GM19328 (cell line): ENCODE measurements around the gene TMEM184A.
"Not testable (repeated sequence)": the region's sequence is repeated elsewhere in the genome, so short reads cannot be mapped to it uniquely, and the experiment has no call there.

Source experiments
- ATAC-seq: cut with Tn5 transposase; IDR thresholded peaks from one replicate; pipeline ENCODE4 v1.9.1; 2021; ENCODE audit warnings: mild to moderate bottlenecking, moderate library complexity; ENCODE audit not compliant: unreplicated experiment

Gene TMEM184A

DNA sequence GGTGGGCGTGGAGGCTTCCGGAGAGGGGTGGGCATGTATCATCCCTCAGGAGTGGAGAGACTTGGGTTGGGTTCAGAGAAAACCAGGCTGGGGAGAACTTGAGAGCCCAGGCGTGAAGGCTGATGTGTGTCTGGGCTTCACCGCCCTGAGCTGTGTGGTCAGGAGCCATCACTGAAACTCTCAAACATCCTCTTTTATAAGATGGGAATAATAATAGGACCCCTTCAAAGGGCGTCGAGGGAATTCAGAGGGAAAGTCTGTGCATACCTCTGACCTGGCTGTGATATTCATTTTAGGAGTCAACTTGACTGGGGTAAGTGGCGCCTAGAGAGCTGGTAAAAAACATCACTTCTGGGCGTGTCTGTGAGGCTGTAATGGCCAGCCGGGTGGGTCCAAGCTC is 34.9 kb upstream of the TMEM184A start:
- no peak for ATAC-seq

GRCh38 chr7:1590476-1590875 is 34.5 kb upstream of the TMEM184A start:
- no peak for ATAC-seq

DNA sequence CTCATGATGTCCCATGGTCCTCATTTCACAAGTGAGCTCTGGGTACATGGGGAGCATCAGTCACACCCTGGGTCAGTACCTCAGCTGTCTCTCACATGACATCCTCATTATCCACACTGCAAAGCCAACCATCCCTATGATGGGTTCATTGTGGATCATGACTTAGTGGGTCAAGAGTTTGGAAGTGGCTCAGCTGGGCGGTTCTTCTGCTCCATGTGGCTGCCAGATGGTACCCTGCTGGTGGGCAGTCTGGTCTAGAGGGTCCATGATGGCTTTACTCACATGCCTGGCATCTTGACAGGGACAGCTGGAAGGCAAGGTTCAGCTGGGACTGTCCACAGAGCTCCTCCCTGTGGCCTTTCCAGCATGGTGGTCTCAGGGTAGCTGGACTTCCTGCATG is 33.0 kb upstream of the TMEM184A start:
- ATAC-seq = no peak

DNA sequence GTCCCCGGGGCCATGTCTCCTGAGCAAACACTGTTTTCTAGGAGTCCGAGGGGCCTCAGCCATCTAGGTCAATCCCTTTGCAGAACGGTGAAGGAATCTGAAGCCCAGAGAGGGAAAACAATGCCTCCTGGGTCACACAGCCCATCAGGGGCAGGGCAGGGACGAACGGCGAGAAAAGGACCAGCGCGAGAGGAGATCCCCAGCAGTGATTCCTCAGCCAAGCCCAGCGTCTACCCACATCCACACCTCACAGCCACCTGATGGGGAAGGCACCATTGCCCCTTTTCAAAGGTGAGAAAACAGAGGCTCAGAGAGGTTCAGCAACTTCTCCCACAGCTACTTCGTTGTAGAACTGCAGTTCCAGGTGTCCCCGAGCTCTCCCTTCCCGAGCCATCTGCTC is 31.7 kb upstream of the TMEM184A start:
- ATAC-seq = no peak

DNA sequence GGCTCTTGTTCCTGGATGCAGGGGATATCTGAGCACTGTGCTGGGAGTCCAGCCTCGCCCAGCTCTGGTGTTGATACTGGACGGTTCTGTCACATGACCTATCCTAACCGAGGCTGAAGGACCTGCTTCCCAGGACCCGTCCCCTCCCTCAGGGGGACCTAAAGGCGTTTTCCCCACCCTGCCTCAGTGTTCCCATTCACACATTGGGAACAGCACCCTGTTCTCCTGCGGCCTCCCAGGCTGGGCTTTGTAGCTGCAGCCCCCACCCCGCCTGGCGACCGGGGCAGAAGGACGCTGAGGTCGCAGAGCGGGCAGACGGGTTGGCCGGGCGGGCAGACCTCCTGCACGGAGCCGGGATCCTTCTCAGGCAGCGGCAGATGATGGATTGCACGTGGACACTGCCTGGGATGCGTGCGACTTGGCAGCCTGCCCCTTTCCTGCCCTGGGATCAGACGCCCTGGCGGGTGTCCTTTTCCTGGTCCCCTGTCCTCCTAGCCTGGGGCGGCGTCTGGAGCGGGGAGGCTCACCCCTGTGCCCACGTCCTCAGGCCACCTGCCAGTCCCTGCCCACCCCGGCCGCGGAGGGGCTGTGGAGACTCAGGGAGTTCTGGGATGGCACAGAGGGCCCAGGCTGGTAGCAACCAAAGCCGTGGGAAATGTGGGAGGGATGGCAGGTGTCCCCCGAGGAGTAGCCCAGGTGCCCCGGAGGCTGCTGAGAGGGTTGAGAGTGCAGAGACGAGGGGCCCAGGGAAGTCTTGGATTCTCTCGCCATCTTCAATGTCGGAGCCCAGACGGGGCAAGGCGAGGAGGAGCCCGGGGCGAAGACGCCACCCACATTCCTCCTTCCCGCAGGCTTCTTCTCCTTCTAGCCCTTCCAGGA is 31.1 kb upstream of the TMEM184A start:
- ATAC-seq = no peak

DNA sequence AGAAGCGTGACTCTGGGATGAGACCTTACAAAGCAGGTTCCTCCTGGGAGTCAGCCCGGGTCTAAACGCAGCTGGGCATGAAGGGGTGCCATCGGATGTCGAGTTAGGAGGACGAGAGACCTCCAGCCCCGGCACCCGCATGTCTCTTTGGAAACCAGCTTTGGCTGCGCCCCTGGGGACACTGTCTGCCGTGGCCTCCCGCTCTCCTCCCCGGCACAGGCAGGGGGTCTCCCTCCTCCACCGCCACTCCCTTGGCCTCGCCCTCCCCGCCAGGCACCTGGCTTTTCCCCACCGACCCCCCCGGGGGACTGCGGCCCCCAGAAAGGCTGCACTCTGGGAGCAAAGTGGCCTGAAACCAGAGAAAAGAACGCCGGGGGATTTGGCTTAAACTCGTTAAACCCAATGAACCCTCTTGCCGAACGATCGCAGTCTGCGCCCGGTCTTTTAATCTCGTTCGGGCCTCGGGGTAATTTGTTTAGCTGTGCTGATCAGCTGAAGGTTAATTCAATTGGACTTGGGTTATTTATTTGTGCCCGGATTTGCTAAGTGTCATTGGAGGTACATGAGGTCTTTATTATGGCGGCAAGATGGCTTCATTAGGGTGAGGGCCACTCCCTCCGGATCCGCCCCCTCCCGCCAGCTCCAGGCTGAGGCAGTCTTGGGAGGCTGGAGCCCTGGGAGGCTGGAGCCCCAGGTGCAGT is 30.3 kb upstream of the TMEM184A start:
- no peak for ATAC-seq

DNA sequence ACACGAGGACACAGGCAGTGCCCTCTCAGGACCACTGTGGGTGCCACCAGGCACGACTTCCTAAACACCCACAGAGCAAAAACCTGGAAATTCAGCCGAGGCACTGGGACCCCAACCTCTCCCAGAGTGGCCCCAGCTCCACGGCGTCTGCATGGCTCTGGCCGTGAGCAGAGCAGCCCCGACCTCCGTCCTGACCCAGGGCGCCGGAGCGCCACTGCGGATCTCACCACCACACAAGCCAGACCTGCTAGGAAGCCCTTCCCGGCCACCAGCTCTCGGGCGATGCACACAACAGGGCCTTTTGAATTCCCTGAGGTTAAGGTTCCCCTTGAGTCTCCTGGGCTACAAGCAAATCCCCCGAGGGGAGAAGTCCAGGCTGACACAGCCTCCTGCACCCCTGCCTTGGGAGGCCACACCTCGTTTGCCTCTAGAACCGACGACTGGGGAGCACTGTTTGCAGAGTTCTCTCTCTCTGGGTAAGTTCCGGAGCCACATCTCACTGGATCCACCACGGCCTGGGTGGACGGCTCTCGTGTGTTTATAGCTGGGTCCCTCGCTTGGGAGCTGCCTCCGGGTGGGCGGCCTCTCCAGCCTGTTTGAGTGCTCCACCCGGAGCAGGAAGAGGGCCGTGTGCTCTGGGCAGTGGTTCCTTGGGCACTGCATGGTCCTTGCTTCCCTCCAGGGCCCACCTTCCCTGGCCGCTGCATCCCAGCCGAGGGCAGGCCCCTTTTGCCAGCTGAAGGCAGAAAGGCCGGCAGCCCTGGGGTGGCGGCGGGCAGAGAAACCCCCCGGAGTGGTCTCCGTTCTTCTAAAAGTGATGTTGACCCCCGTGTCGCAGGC is 29.4 kb upstream of the TMEM184A start:
- ATAC-seq = no peak

- ATAC-seq = no peak
Observed at GRCh38 chr7:1584700-1585099, 28.7 kb upstream of the TMEM184A start.

DNA sequence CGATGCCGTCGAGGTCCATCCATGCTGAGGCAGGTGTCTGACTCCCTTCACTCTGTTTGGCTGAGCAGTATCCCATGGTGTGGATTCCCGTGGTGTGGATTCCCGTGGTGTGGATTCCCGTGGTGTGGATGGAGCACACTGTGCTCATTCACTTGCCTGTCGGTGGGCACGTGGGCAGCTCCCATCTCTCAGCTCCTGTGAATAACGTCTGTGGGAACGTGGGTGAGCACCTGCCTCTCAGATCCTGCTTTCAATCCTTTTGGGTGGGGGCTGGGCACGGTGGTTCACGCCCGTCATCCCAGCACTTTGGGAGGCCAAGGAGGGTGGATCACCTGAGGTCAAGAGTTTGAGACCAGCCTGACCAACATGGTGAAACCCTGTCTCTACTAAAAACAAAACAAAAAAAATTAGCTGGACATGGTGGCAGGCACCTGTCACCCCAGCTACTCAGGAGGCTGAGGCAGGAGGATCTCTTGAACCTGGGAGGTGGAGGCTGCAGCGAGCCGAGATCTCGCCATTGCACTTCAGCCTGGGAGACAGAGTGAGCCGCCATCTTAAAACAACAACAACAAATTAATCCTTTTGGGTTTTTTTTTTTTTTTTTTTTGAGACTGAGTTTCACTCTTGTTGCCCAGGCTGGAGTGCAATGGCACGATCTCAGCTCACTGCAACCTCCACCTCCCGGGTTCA is 27.4 kb upstream of the TMEM184A start:
- ATAC-seq = not testable (repeated sequence)

DNA sequence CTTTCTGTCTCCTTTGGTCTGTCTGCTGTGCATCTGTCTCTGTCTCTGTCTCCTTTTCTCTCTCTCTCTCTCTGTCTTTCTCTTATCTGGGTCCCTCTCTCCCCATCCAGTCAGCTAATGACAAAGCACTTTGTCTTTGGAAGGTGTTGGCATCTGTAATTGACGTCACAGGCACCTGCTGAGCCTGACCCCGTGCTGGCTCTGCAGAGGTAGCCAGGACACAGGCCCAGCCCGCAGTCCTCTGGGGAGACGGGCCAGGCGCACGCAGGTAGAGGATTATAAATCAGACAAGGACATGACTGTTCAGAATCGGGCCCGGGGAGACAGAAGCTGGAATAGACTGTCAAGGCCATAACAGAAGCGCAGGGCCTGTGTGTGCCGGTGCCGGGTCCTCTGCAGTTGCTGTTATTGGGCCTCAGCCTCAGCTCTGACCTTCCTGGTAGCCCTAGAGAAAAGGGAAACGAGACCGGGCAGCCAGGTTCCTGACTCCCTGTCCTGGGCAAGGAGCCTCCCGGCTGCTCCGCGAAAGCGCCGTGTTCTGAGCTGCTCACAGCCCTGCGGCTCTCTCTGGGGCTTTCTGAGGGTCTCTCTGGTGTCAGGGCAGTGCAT is 24.5 kb upstream of the TMEM184A start:
- no peak for ATAC-seq

GRCh38 chr7:1579481-1580421 is 23.7 kb upstream of the TMEM184A start:
- no peak for ATAC-seq

DNA sequence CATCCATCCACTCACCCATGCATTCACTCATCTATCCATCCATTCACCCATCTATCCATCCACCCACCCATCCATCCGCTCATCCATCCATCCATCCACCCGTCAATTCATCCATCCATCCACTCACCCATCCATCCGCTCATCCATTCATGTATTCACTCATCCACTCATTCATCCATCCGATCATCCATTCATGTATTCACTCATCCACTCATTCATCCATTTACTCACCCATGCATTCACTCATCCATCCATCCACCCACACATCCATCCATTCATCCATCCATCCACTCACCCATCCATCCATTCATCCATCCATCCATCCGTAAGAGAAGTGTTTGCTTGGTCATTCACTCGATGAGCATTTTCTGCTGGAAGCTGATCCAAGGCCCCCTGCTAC is 22.5 kb upstream of the TMEM184A start:
- no peak for ATAC-seq

DNA sequence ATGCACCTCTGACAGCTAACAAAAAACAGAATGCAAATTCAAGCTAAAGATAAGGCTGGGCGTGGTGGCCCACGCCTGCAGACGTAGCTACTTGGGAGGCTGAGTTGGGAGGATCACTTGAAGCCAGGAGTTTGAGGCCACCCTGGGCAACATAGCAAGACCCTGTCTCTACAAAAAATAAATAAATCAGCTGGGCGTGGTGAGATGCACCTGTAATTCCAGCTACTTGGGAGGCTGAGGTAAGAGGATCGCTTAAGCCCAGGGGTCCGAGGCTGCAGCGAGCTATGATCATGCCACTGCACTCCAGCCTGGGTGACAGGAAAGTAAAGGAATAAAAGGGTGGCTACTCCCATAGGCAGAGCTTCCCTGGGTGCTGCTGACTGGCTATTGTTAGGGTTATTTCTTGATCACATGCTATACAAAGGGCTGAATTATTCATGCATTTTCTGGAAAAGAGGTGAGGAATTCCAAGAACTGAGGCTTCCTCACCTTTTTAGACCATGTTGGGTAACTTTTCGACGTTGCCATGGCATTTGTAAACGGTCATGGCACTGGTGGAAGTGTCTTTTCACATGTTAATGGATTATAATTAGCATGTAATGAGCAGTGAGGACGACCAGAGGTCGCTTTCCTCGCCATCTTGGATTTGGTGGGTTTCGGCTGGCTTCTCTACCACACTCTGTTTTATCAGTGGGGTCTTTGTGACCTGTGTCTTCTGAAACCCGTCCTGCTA is 20.7 kb upstream of the TMEM184A start:
- no peak for ATAC-seq

- ATAC-seq = no peak
Observed at GRCh38 chr7:1575809-1576208, 19.8 kb upstream of the TMEM184A start.

DNA sequence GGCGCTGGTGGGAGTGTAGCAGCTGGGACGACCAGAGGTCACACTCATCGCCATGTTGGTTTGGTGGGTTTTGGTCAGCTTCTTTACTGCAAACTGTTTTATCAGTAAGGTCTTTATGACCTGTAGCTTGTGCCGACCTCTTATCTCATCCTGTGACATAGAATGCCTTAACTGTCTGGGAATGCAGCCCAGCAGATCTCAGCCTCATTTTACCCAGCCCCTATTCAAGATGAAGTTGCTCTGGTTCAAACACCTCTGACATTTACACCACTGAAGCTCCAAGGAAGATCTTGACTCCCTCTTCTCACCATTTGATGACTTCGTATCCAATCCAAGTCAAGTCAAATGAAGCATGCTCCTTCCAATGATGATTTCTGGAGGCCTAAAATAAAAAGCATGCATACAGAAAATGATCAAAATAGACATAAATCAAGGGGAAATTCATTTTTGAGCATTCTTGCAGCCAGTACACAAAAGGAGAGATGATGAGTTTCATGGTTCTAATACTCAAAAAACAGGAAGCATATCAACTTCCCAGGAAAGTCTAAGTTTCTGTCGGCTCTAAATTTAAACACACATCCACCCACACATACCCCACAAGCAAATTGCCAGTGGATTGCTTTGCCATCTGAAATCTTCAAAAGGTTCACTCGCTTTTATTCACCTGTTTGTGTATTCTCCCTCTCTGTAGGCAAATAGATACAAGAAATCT is 16.3 kb upstream of the TMEM184A start:
- ATAC-seq = no peak

DNA sequence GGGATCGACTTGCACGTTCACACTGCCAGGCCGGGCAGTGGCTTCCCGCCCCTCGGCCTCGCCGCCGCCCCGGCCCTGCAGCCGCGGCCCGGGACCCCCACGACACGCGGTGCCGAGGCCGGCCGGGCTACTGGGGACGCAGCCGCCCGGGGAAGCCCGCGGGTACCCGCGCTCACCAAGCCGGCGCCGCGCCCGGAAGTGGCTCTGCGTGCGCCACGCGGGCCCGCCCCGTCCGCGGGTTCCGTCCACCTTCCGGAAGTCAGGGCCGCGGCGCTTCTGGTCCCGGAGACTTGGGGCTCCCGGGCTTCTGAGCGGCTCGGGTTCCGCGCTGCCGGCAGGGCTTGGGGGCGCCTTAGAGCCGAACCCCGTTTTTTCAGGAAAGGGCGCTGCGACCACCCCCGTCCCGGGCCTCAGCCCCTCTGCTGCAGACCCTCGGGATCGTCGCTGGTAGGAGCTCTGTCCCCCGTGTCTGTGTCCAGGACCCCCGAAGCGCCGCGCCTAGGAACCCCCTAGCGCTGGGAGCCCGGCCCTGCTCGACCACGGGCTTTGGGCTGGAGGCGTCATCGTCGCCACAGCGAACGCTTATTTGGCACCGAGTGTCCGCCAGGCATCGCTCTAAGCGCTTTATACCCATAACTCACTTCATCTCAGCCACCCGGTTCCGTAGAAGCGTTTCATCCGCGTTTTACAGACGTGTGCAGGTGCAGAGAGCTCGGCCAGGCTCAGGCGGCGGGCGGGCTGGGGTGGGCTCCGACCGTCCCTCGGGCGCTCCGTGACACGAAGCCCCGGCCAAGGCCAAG is 14.0 kb upstream of the TMEM184A start, which contains the start of gene PSMG3:
Gene PSMG3 (minus strand): TSS at position 200 of the 800 bp plus-strand sequence. CDS start 693 bp downstream, outside the sequence.
- ATAC-seq = peak; percentile 92

- ATAC-seq = peak; percentile 22
Observed at GRCh38 chr7:1569440-1569832, 13.4 kb upstream of the TMEM184A start.
